Adrenal gland (tissue), 12 donors: ENCODE results near the gene NETO2. TPM values are rescaled to one million over a fixed set of nuclear protein-coding genes. Genes with fewer than 3 reads are reported as not detected.

Experiments used
- DNase-seq, 7 donors: peaks; one replicate each; pipeline ENCODE4 v3.0.0-alpha.2; 2019 to 2020
- H3K27ac ChIP-seq, 5 donors: fragments of 200-600 bp; sonication (generic) in 4 of 5; 1 replicate in 3 of 5; 2 replicates in 2 of 5; pipeline versions ENCODE4 v1.5.1 to v1.8.0; 2016 to 2020; ENCODE audit warnings: mild to moderate bottlenecking in 1 of 5
- H3K27me3 ChIP-seq: fragments of 200-600 bp; 2 replicates; pipeline ENCODE4 v1.8.0; 2021
- H3K36me3 ChIP-seq, 2 donors: fragments of 200-600 bp; replicated peaks in 1 of 2; 1 replicate in 1 of 2; 2 replicates in 1 of 2; pipeline versions ENCODE4 v1.5.1 to v1.8.0; 2018 to 2022
- H3K4me1 ChIP-seq, 2 donors: fragments of 200-600 bp; replicated peaks in 1 of 2; 1 replicate in 1 of 2; 2 replicates in 1 of 2; pipeline versions ENCODE4 v1.5.1 to v1.8.0; 2018 to 2021
- H3K4me3 ChIP-seq, 4 donors: fragments of 200-600 bp; sonication (generic) in 3 of 4; one replicate each; pipeline ENCODE4 v1.5.1; 2016 to 2018
- H3K9me3 ChIP-seq, 3 donors: fragments of 200-600 bp; sonication (generic) in 1 of 3; replicated peaks in 1 of 3; 1 replicate in 2 of 3; 2 replicates in 1 of 3; pipeline versions ENCODE4 v1.5.1 to v1.8.0; 2016 to 2021
- POLR2A ChIP-seq, 2 donors: fragments of 450-650 bp; IDR thresholded peaks; one replicate each; pipeline ENCODE4 v1.6.1; 2017; ENCODE audit warnings: antibody characterized with exemption in 2 of 2, mild to moderate bottlenecking in 2 of 2, moderate library complexity in 1 of 2
- WGBS, 4 donors: extraction: QIAGEN DNeasy Blood & Tissue Kit in 2 of 4; methylation state at CpG; one replicate each; pipeline versions ENCODE4 v1.1.5 to v1.1.7; 2013 to 2017; 5-methylcytosine and 5-hydroxymethylcytosine counted together
- intact Hi-C, 2 donors: fragments of 100-400 bp; cut with DNase I; formaldehyde crosslinking; loops; one replicate each; pipeline versions ENCODE4 v1.14.1 to v1.15.0; 2022 to 2023
- polyA plus RNA-seq, 3 donors: library from polyadenylated mRNA; stranded (reverse); fragments of 200-250 nt in 2 of 3; fragments of 350-450 nt in 1 of 3; fragmentation: Illumina TruSeq in 1 of 3; extraction: RNeasy Lipid Tissue Mini Kit (QIAGEN cat#74804) in 1 of 3; gene quantifications; one replicate each; pipeline ENCODE4 v1.2.3, GENCODE V29; 2013 to 2014
- total RNA-seq, 9 donors: library from RNA; depleted of rRNA in 4 of 9; stranded (reverse); fragments of >200 nt in 4 of 9; fragments of 120-200 nt in 1 of 9; fragmentation: NEBNext Ultra II Directional in 1 of 9; extraction: Animal tissue kit (Norgen Biotek cat#: 25700) in 1 of 9; gene quantifications; one replicate each; pipeline versions ENCODE4 v1.1.0 to v1.2.4, GENCODE V29; 2013 to 2023
- TF ChIP-seq, protein P1 (sequence below), 6 experiments: fragments of 450-650 bp in 4 of 6; fragments of 200-600 bp in 2 of 6; sonication (generic) in 1 of 6; IDR thresholded peaks; 1 replicate in 5 of 6; 2 replicates in 1 of 6; pipeline versions ENCODE4 v1.5.1 to v1.8.0; 2016 to 2021; ENCODE audit warnings: antibody characterized with exemption in 6 of 6, mild to moderate bottlenecking in 2 of 6, moderate library complexity in 1 of 6
- donor health status: healthy with polysubstance abuse.
- donor health status: Bipolar disorder and iron deficiency.
- donor health status: DM: yes; HTN: yes; CAD: no.
- donor health status: DM: no; HTN: no; CAD: no.
- donor health status: DM: no; HTN: no; CAD: no.
- donor health status: DM: yes; HTN: yes; CAD: no.

Gene NETO2
- total and polyA plus RNA-seq, 12 donors, result 1.9 to 46.3 (median 9.8) TPM

DNA sequence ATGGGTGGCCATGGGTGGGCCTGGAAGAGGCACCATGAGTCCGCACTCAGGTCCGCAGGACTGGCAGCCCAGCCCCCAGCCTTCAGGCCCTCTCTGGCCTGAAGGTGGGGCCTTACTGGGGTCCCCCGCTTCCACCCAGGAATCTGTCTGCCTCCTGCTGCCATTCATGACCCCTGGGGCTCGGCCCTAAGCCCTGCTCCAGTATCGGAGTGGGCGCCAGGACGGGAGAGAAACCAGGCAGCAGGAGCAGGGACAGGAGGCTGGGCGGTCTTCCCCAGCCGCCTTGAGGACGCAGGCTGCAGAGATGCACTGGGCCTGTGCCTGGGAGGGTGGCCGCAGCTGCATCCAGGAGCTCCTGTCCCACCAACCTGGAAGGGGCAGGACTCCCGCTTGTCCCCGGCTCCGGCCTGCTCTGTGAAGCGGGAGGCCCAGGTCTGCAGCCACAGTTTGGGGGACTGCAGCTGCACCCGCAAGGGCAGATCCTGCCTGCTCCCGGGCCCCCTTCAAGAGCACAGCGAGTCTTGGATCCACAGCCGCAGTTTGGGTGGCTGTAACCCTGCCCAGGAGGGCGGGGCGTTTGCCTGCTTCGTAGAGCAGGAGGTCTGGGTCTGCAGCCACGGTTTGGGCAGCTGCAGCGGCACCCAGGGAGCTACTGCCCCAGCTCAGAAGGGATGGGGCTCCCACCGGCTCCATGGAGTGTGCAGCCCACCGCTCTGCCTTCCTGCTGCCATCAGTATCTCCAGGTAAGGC, 88.4 kb downstream of the NETO2 start:
- TF ChIP-seq, protein P1, sequence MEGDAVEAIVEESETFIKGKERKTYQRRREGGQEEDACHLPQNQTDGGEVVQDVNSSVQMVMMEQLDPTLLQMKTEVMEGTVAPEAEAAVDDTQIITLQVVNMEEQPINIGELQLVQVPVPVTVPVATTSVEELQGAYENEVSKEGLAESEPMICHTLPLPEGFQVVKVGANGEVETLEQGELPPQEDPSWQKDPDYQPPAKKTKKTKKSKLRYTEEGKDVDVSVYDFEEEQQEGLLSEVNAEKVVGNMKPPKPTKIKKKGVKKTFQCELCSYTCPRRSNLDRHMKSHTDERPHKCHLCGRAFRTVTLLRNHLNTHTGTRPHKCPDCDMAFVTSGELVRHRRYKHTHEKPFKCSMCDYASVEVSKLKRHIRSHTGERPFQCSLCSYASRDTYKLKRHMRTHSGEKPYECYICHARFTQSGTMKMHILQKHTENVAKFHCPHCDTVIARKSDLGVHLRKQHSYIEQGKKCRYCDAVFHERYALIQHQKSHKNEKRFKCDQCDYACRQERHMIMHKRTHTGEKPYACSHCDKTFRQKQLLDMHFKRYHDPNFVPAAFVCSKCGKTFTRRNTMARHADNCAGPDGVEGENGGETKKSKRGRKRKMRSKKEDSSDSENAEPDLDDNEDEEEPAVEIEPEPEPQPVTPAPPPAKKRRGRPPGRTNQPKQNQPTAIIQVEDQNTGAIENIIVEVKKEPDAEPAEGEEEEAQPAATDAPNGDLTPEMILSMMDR (IDR thresholded peaks at IDR 0.05), result no peak
- TF ChIP-seq POLR2A (IDR thresholded peaks at IDR 0.05), result no peak
- H3K4me3 ChIP-seq, result no peak overlapping the region
- WGBS, 4 donors, result 88 to 100% (median 90%) methylated on average over 1 to 26 of the region's 26 CpGs
- intact Hi-C loops, result no loop called here
- H3K27ac ChIP-seq, result no peak overlapping the region
- DNase-seq, result no peak
- H3K36me3 ChIP-seq, result no peaks in the 10 kb centered on the region
- no peaks in the 10 kb centered on the region for H3K27me3 ChIP-seq
- no peaks in the 10 kb centered on the region for H3K9me3 ChIP-seq
- no peaks in the 10 kb centered on the region for H3K4me1 ChIP-seq

DNA sequence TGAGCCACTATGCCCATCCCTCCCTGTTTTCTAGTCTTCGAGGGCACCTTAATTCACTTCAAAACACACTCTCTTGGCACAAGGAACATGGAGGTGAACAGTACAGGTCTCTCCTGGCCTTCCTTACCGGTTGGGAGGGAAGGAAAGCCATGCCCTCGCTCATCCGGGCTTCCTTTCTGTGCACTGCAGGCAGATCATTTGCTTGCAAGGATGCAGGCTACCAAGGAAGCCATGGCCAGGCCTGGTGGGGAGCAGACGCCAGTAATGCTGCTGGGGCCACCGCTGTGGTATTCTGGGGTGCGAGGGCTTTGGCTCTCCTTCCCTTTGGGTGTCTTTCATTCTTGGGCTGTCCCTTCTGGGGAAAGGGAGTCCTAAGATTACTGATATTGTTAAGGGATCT, 89.4 kb downstream of the NETO2 start:
- intact Hi-C loops, result no loop called here
- Histone ChIP-seq H3K9me3 (no peaks in the 10 kb centered on the region), H3K27ac (no peak overlapping the region), H3K36me3 (no peaks in the 10 kb centered on the region), H3K27me3 (no peaks in the 10 kb centered on the region), H3K4me1 (no peaks in the 10 kb centered on the region), H3K4me3 (no peak overlapping the region)
- no peak for DNase-seq
- WGBS, 4 donors, result 90 to 97% (median 95%) methylated on average over 7 of the region's 7 CpGs
- TF ChIP-seq, protein P1 (IDR thresholded peaks at IDR 0.05), result no peak
- no peak for TF ChIP-seq POLR2A (IDR thresholded peaks at IDR 0.05)

DNA sequence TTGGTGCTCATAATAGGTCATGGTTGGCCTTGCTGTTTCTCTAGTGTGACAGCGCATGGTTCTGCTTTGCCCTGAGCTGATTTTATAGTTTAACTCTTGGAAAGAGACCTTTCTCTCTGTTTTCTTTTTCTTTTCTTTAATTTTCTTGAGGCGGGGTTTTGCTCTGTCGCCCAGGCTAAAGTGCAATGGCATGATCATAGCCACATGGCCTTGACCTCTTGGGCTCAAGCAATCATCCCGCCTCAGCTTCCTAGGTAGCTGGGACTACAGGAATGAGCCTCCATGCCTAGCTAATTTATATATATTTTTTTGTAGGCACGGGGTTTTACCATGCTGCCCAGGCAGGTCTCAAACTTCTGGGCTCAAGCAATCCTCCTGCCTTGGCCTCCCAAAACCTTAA, 89.8 kb downstream of the NETO2 start:
- H3K27ac ChIP-seq, result no peak overlapping the region
- WGBS, 4 donors, result 89 to 94% (median 92%) methylated on average over 5 of the region's 5 CpGs

DNA sequence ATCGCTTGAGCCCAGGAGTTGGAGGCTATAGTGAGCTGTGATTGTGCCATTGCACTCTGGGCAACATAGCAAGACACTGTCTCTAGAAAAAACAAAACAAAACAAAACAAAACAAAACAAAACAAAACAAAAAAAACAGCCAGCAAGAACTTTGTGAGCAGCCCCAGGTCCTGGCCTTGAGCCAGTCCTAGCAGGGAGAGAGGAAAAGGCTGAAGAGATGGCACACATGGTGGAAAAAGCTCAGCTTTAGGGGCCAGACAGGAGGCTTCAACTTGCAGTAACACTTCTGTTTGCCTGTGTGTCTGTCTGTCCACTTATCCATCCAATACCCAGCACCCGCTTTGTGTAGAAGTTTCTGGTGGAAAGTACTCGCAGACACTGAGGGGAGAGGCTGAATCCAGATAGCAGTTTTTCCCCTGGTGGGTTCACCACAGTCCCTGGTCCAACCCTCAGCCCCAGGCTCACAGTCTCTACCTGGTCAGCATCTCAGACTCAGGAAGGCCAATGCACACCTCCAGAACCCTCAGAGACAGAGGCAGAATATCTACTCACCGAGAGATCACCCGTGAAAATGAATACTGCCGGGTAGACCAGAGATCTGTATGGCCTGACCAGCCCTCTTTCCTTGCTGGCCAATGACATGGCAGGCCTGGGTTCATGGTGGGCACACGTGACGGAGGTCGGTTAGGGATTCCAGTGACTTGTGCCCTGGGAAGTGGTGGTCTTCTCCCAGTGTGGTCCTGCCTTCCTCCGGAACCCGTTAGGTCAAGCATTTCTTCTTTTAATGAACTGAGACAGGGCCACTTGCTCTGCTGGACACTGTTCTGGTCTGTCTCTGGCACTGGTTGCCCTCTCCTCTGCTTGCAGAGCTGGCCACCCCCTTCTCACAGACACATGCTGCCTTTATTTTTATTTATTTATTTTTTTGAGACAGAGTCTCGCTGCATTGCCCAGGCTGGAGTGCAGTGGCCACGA, 90.8 kb downstream of the NETO2 start:
- H3K4me1 ChIP-seq, result no peaks in the 10 kb centered on the region
- WGBS, 4 donors, result 94 to 96% (median 95%) methylated on average over 13 of the region's 13 CpGs
- H3K4me3 ChIP-seq, result no peak overlapping the region
- H3K9me3 ChIP-seq, result no peaks in the 10 kb centered on the region
- TF ChIP-seq, protein P1 (IDR thresholded peaks at IDR 0.05), result no peak
- TF ChIP-seq POLR2A (IDR thresholded peaks at IDR 0.05), result no peak
- DNase-seq, result no peak
- H3K27me3 ChIP-seq, result no peaks in the 10 kb centered on the region
- no peaks in the 10 kb centered on the region for H3K36me3 ChIP-seq
- H3K27ac ChIP-seq, result no peak overlapping the region
- intact Hi-C loops, result no loop called here

More for the DNA sequence above, 89.8 kb downstream of the NETO2 start:
- Histone ChIP-seq H3K36me3 (no peaks in the 10 kb centered on the region), H3K4me3 (no peak overlapping the region), H3K4me1 (no peaks in the 10 kb centered on the region), H3K9me3 (no peaks in the 10 kb centered on the region), H3K27me3 (no peaks in the 10 kb centered on the region)
- DNase-seq, result no peak
- TF ChIP-seq, protein P1 (IDR thresholded peaks at IDR 0.05), result no peak
- no peak for TF ChIP-seq POLR2A (IDR thresholded peaks at IDR 0.05)
- intact Hi-C loops, result no loop called here
